Stimulated activated CD4-positive, alpha-beta T cell treated with anti-CD3 and anti-CD28 coated beads, Interleukin-1b, Interleukin-23, amount 100 ng/mL, for 4 hours (primary cell): ENCODE results near the gene HCFC2.
A peak's percentile ranks its signal among the peaks of the same experiment; 100 is the strongest.

Experiments
- DNase-seq, 2 donors: peaks; one replicate each; pipeline ENCODE4 v3.0.0-alpha.2; 2020; ENCODE audit warnings: low read depth in 2 of 2

HCFC2 gene

GRCh38 chr12:104121001-104121400 is 56.7 kb downstream of the HCFC2 start:
- DNase-seq: no peak

- DNase-seq: no peak
Measured at GRCh38 chr12:104122298-104122697, 58.0 kb downstream of the HCFC2 start.

GRCh38 chr12:104126548-104126947 is 62.2 kb downstream of the HCFC2 start:
- no peak for DNase-seq

- no peak for DNase-seq
Measured at GRCh38 chr12:104130760-104131159, 66.4 kb downstream of the HCFC2 start.

GRCh38 chr12:104131609-104132008 is 67.3 kb downstream of the HCFC2 start:
- no peak for DNase-seq

GRCh38 chr12:104132351-104132956 is 68.1 kb downstream of the HCFC2 start:
- DNase-seq: no peak

- DNase-seq: no peak
Measured at GRCh38 chr12:104133321-104133720, 69.0 kb downstream of the HCFC2 start.

GRCh38 chr12:104133866-104134265 is 69.5 kb downstream of the HCFC2 start:
- DNase-seq: no peak

GRCh38 chr12:104134882-104135281 is 70.6 kb downstream of the HCFC2 start:
- no peak for DNase-seq

- no peak for DNase-seq
Measured at GRCh38 chr12:104136577-104136976, 72.2 kb downstream of the HCFC2 start.

- DNase-seq: peak; percentile 27 to 45
Measured at GRCh38 chr12:104137001-104137901, 72.9 kb downstream of the HCFC2 start.

- peak; percentile 82 to 85 for DNase-seq
Measured at GRCh38 chr12:104137902-104138796, 73.8 kb downstream of the HCFC2 start, which contains the start of gene NFYB. NFYB (minus strand) TSS chr12:104138210; CDS start chr12:104135453, 2,757 bp downstream.

- no peak for DNase-seq
Measured at GRCh38 chr12:104138797-104139152, 74.4 kb downstream of the HCFC2 start.

- DNase-seq: no peak
Measured at GRCh38 chr12:104142543-104142942, 78.2 kb downstream of the HCFC2 start.

- no peak for DNase-seq
Measured at GRCh38 chr12:104143002-104143401, 78.7 kb downstream of the HCFC2 start.

GRCh38 chr12:104143918-104144317 is 79.6 kb downstream of the HCFC2 start:
- DNase-seq: no peak

- DNase-seq: no peak
Measured at GRCh38 chr12:104147346-104147745, 83.0 kb downstream of the HCFC2 start.

- DNase-seq: no peak
Measured at GRCh38 chr12:104150416-104150815, 86.1 kb downstream of the HCFC2 start.

- no peak for DNase-seq
Measured at GRCh38 chr12:104152685-104153241, 88.4 kb downstream of the HCFC2 start.

- DNase-seq: no peak
Measured at GRCh38 chr12:104154286-104154685, 90.0 kb downstream of the HCFC2 start.

GRCh38 chr12:104154806-104155205 is 90.5 kb downstream of the HCFC2 start:
- no peak for DNase-seq
